ENCODE measurements around the gene MED26. TPM values are rescaled to one million over a fixed set of nuclear protein-coding genes. Genes with fewer than 3 reads are reported as not detected.

The MED26 gene
- total and polyA plus RNA-seq, 11 donors, result 3.6 to 7.5 (median 4.6) TPM

DNA sequence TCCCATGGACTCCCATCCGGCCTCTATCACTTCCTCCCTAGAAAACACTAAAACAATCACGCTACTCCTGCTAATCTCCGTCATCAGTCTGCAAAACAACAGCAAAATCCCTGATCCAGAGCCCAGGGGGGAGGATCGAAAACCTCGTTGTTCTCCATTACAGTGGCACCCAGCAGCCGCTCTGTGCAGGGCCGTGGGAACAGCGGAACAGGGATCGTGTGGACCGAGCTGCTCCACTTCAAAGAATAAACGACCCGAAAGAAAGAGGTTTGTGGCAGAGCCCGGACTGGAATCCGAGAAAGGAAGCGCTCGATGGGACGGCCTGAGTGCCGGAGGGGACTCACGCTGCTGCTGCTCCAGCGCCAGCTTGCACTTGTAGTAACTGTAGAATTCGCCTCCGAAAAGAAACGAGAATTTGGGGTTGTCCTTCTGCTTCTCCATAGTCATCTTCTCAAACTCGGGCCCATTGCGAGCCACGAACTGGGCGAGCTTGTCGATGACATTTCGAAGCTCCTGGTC lies 86.4 kb downstream of the MED26 start:
- ATAC-seq (no peak), DNase-seq (no peak)
- WGBS, 4 donors, result 1 to 3% (median 2%) methylated on average over 26 to 29 of the region's 29 CpGs
- Histone ChIP-seq H3K4me1 (peaks cover 6 to 56% (median 33%) of the 10 kb centered on the region in 12 donors), H3K27me3 (no peaks in the 10 kb centered on the region), H3K36me3 (peaks cover 0 to 38% (median 21%) of the 10 kb centered on the region in 9 donors), H3K27ac (peak overlapping the region; percentile 47 to 95 (median 92)), H3K4me3 (peak overlapping the region; percentile 71 to 100 (median 94)), H3K9me3 (no peaks in the 10 kb centered on the region)
- TF ChIP-seq, protein P1, sequence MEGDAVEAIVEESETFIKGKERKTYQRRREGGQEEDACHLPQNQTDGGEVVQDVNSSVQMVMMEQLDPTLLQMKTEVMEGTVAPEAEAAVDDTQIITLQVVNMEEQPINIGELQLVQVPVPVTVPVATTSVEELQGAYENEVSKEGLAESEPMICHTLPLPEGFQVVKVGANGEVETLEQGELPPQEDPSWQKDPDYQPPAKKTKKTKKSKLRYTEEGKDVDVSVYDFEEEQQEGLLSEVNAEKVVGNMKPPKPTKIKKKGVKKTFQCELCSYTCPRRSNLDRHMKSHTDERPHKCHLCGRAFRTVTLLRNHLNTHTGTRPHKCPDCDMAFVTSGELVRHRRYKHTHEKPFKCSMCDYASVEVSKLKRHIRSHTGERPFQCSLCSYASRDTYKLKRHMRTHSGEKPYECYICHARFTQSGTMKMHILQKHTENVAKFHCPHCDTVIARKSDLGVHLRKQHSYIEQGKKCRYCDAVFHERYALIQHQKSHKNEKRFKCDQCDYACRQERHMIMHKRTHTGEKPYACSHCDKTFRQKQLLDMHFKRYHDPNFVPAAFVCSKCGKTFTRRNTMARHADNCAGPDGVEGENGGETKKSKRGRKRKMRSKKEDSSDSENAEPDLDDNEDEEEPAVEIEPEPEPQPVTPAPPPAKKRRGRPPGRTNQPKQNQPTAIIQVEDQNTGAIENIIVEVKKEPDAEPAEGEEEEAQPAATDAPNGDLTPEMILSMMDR (IDR thresholded peaks at IDR 0.05), result no peak
- TF ChIP-seq POLR2A (IDR thresholded peaks at IDR 0.05), result no peak
- intact Hi-C loops (cut with DNase I), result loop anchor here in 4 of 10 donors (1.0 to 5.0 kb wide), 6 partner anchors 29 to 87 kb away; partner anchors contain the start of genes C19orf44 (in 2 of the 4), CALR3 (in 2 of the 4), MED26 (in 1 of the 4) and SLC35E1 (in 1 of the 4)

DNA sequence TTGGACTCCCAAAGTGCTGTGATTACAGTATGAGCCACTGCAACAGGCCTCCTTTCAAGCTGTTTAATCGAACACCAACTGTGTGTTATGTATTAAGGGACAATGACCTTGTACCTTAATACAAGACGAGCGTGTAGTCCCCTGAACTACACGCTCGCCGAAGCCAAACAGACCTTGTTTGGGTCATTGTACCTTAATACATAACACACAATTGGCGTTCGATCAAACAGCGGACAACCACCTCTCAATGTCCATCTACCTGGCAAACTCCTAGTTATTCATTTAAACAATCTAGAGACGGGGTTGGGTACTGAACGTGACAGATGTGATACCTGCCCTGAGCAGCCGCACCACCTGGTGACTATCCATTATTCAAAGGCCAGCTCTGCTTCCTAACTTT lies 87.1 kb downstream of the MED26 start:
- ATAC-seq (no peak), DNase-seq (no peak)
- no peaks in the 10 kb centered on the region for H3K9me3 ChIP-seq
- TF ChIP-seq, protein P1 (IDR thresholded peaks at IDR 0.05), result no peak
- TF ChIP-seq POLR2A (IDR thresholded peaks at IDR 0.05), result no peak
- H3K4me3 ChIP-seq, result peak overlapping the region in 9 of 12 donors; percentile 71 to 100 (median 94)
- 81 to 84% (median 83%) methylated on average over 12 of the region's 12 CpGs for WGBS, 4 donors
- intact Hi-C loops (cut with DNase I), result loop anchor here in 2 of 10 donors (5.0 kb wide), 2 partner anchors 44 to 46 kb away; partner anchors contain the start of genes C19orf44 (in 1 of the 2) and CALR3 (in 1 of the 2)
- H3K4me1 ChIP-seq, result peaks cover 6 to 56% (median 33%) of the 10 kb centered on the region in 12 donors
- peaks cover 0 to 44% (median 27%) of the 10 kb centered on the region in 9 donors for H3K36me3 ChIP-seq
- peak overlapping the region in 1 of 12 donors; percentile 95 for H3K27ac ChIP-seq
- no peaks in the 10 kb centered on the region for H3K27me3 ChIP-seq

DNA sequence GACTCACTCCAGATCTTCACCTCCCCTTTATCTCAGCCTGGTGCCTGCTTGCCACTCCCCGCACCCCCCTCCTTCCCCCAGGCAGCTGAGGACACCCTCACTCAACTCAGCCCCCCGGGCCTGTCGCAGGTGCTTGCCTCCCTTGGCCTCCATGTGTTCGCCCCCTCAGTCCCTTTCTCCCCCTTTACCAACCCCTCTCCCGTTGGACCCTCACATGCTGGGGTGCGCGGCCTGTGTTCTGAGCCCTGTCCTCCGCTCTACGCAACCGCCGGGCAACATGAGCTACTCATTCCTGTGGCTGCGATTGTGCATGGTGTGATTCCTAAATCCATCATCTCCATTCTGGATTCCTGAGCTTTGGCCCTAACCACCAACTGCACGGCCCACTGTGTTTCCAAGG lies 90.9 kb downstream of the MED26 start:
- no peak overlapping the region for H3K4me3 ChIP-seq
- ATAC-seq (no peak), DNase-seq (no peak)
- intact Hi-C loops (cut with DNase I), result no loop called here
- no peak overlapping the region for H3K27ac ChIP-seq
- no peak for TF ChIP-seq POLR2A (IDR thresholded peaks at IDR 0.05)
- TF ChIP-seq, protein P1 (IDR thresholded peaks at IDR 0.05), result no peak
- no peaks in the 10 kb centered on the region for H3K27me3 ChIP-seq
- H3K9me3 ChIP-seq, result no peaks in the 10 kb centered on the region
- 91 to 93% (median 91%) methylated on average over 13 of the region's 13 CpGs for WGBS, 4 donors
- H3K4me1 ChIP-seq, result peaks cover 6 to 42% (median 20%) of the 10 kb centered on the region in 12 donors
- H3K36me3 ChIP-seq, result peaks cover 0 to 82% (median 66%) of the 10 kb centered on the region in 9 donors

DNA sequence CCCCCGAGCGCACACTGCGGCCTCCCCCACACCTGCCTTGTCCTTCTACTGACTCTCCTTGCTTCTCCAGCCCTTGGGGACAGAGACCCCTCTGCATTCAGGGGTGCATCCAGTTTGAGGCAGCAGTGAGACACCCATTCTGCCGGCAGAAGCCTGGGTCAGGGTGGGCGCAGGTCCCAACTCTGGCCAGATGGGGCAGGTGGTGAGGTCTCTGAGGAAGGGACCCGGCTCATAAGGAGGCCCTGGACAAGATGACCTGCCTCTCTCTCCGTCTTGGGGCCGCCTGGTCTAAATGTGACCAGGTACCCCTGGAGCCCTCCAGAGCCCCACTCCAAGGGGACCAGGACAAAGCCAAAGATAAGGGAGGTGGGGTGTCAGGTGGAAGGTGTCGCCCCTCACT lies 91.9 kb downstream of the MED26 start:
- Histone ChIP-seq H3K27me3 (no peaks in the 10 kb centered on the region), H3K4me1 (peaks cover 2 to 34% (median 15%) of the 10 kb centered on the region in 12 donors), H3K27ac (no peak overlapping the region), H3K4me3 (no peak overlapping the region), H3K36me3 (peaks cover 3 to 92% (median 75%) of the 10 kb centered on the region in 9 donors), H3K9me3 (no peaks in the 10 kb centered on the region)
- 90 to 94% (median 92%) methylated on average over 7 to 9 of the region's 9 CpGs for WGBS, 4 donors
- intact Hi-C loops (cut with DNase I), result no loop called here
- DNase-seq (no peak), ATAC-seq (no peak)
- TF ChIP-seq, protein P1 (IDR thresholded peaks at IDR 0.05), result no peak
- TF ChIP-seq POLR2A (IDR thresholded peaks at IDR 0.05), result no peak

Data from heart left ventricle (tissue), 16 donors.